Vagina (tissue), 2 donors: ENCODE results near the gene LYPD3.

ENCODE experiments used
- CTCF ChIP-seq, 3 experiments: fragments of 450-650 bp in 2 of 3; fragments of 200-600 bp in 1 of 3; sonication (generic) in 1 of 3; IDR thresholded peaks; one replicate each; pipeline ENCODE4 v1.5.1; 2017 to 2019; ENCODE audit warnings: antibody characterized with exemption in 3 of 3, mild to moderate bottlenecking in 2 of 3, moderate library complexity in 2 of 3
- POLR2AphosphoS5 ChIP-seq, 2 donors: sonication (generic); formaldehyde crosslinking; IDR thresholded peaks; one replicate each; pipeline ENCODE4 v1.9.0; 2017; ENCODE audit warnings: antibody characterized with exemption in 2 of 2, mild to moderate bottlenecking in 2 of 2, low read depth in 1 of 2; ENCODE audit not compliant: insufficient read depth in 1 of 2

GRCh38 chr19:43422689-43423066, 42.7 kb downstream of the LYPD3 start:
- TF ChIP-seq CTCF (IDR thresholded peaks at IDR 0.05), result no peak
- TF ChIP-seq POLR2AphosphoS5 (IDR thresholded peaks at IDR 0.05; ENCODE audit: insufficient read depth in 1 of 2, low read depth in 1 of 2), result no peak
